C4-2B (cell line): ENCODE data around the gene BEND7.

Experiments used
- H3K27ac ChIP-seq: fragments of 450-650 bp; 2 replicates; pipeline ENCODE4 v1.5.1; 2017
- ZFX ChIP-seq: fragments of 450-650 bp; IDR thresholded peaks from 2 replicates; pipeline ENCODE4 v1.6.1; 2017
- TF ChIP-seq, protein P1 (sequence below): fragments of 450-650 bp; conservative IDR thresholded peaks from 2 replicates; pipeline ENCODE4 v1.5.1; 2017; ENCODE audit warnings: mild to moderate bottlenecking

The BEND7 gene

DNA sequence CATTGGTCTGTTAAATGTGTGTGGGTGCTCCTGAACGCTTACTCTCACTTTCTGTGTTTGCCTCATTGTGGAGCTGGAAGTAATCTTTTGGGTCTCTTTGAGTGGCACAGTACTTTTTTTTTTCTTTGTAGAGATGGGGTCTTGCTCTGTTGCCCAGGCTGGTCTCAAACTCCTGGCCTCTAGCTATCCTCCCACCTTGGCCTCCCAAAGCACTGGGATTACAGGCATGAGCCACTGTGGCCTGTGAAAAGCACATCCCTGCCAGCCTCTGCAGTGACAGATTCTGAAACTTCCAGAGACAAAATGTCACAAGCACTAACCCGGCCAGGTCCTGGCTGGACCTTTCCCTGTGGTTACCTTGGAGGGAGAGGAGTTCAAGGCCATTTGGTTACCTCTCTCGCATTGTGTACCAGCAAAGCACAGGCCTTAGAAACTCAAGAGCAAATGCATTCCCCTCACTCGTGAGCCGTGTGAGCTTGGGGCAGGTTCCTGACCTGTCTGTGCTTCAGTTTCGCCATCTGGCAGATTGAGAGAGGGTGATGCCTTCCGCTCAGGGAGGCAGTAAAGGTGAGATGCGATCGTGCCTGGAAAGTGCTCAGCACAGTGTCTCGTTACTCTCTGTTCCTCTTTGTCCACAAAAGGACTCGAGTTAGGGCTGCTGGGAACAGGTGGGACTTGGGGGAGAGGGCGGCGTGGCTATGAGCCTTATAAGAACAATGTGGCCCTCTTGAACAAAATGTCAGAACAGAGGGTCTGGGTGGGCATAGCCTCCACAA, 108.1 kb downstream of the BEND7 start:
- H3K27ac ChIP-seq = no peak overlapping the region
- TF ChIP-seq, protein P1, sequence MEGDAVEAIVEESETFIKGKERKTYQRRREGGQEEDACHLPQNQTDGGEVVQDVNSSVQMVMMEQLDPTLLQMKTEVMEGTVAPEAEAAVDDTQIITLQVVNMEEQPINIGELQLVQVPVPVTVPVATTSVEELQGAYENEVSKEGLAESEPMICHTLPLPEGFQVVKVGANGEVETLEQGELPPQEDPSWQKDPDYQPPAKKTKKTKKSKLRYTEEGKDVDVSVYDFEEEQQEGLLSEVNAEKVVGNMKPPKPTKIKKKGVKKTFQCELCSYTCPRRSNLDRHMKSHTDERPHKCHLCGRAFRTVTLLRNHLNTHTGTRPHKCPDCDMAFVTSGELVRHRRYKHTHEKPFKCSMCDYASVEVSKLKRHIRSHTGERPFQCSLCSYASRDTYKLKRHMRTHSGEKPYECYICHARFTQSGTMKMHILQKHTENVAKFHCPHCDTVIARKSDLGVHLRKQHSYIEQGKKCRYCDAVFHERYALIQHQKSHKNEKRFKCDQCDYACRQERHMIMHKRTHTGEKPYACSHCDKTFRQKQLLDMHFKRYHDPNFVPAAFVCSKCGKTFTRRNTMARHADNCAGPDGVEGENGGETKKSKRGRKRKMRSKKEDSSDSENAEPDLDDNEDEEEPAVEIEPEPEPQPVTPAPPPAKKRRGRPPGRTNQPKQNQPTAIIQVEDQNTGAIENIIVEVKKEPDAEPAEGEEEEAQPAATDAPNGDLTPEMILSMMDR = no peak
- no peak for TF ChIP-seq ZFX

DNA sequence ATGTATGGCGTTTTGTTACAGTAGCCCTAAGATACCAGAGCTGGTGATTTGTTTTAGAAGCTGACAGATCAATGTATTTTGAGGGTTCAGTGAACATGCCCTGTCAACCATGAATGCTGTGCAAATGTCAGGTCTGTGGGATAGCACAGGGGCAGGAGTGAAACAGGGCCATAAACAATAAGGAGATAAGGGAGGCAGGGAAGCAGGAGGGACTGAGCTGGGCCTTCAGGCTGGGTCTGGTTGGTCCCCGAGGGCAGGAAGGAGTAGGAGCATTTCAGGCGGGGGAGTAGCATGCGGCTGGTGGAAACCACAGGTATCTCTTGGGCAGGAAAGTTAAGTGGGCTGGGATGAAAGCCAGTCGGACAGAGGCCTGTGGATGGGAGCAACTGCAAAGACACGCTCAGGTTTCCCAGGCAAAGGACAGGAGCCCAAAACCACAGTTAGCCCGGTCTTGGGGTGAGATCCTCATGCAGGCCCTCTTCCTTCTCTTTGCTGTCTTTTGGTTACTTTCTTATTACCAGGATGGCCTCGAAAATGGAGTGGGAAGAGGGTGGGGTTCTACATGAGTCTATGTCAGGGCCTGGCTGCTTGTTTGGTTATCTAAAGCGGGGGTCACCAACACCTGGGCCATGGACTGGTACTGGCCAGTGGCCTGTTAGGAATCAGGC, 111.2 kb downstream of the BEND7 start:
- TF ChIP-seq ZFX = no peak
- TF ChIP-seq, protein P1 = no peak
- H3K27ac ChIP-seq = no peak overlapping the region

DNA sequence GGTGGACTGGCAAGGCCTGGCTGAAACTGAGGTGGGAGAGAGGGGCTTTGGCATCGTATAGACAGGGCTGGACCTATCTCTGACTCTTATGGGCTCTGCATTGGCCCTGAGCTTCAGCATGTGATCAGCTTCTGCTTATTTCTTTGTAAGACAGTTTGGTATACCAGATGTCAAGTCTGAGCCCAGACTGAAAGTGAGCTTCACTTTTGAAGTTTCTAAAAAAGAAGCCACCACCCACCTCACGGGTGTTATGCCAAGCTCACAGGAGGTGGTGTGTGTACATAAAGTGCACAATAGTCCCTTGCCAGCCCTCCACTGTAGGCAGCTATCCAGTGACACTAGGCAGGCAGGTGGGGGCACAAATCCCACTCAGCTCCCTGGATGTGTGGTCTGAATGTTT, 112.1 kb downstream of the BEND7 start:
- no peak for TF ChIP-seq ZFX
- TF ChIP-seq, protein P1 = no peak
- H3K27ac ChIP-seq = no peak overlapping the region

DNA sequence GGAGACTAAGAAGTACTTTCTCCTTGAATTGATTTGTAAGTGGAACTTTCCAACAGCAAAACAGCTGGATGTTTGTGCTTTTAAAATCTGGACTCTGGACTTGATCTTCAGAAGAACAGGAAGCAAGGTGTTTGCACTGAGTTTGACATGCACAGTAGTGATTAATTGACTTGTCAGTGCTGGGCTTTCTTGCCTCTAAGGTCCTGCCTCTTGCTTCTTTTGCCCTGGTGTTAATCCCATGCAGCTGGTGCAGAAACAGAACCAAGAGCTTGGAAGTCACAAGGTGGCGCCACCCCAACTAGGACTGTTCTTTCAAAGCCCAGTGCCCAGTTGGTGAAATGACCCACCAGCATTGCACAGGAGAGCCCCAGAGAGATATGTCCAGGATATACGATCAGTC, 114.0 kb downstream of the BEND7 start:
- no peak overlapping the region for H3K27ac ChIP-seq
- TF ChIP-seq, protein P1 = peak; percentile 68
- no peak for TF ChIP-seq ZFX

DNA sequence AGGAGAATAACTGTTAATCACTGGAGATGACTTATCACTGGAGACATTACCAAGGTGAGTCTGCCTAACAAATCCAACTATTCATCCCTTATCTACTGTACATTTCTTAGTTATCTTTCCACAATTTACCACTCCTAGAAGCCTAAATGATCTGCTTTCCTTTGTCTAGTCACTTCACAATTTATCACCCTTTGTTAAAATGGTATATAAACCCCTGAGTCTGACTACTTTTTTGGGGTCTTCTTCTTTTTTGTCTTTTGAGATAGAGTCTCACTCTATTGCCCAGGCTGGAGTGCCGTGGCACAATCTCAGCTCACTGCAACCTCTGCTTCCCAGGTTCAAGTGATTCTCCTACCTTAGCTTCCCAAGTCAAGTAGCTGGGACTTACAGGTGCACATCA, 114.7 kb downstream of the BEND7 start:
- H3K27ac ChIP-seq = no peak overlapping the region
- TF ChIP-seq, protein P1 = no peak
- TF ChIP-seq ZFX = no peak

DNA sequence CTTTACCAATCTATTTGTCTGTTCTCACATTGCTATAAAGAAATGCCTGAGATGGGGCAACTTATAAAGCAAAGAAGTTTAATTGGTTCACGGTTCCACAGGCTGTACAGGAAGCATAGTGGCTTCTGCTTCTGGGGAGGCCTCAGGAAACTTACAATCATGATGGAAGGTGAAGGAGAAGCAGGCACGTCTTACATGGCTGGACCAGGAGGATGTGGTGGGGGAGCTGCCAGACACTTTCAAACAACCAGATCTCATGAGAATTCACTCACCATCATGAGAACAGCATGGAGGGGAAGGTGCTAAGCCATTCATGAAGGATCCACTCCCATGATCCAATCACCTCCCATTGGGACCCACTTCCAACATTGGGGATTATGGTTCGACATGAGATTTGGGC, 115.9 kb downstream of the BEND7 start:
- TF ChIP-seq, protein P1 = no peak
- no peak for TF ChIP-seq ZFX
- H3K27ac ChIP-seq = no peak overlapping the region

DNA sequence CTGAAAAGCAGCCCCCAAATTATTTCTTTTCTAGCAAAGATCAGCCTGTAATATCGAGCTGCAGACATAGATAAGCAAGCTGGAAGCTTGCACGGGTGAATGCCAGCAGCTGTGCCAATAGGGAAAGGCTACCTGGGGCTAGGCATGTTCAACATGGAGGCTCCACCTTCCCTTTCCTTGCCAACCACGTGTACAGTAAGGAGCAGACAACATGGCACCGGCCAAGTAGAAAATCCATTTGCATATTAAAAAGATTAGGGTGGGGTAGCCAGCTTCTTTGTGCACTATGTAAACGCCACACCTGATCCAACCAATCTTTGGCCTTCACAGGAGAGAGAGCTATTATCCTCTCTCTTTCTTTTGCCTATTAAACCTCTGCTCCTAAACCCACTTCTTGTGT, 124.0 kb downstream of the BEND7 start:
- peak overlapping the region; percentile 26; the same call in 1 of the 2 replicates for H3K27ac ChIP-seq
- no peak for TF ChIP-seq ZFX
- TF ChIP-seq, protein P1 = no peak
